A549 (cell line): ENCODE data around the gene ARHGEF10L. TPM values are rescaled to one million over a fixed set of nuclear protein-coding genes. Genes with fewer than 3 reads are reported as not detected.

Experiments used
- ATAC-seq, 2 experiments: fragments of 200-7000 bp in 1 of 2; fragments of >200 bp in 1 of 2; cut with Nextera tagmentation in 1 of 2; cut with Tn5 transposase in 1 of 2; 3 replicates each; pipeline versions ENCODE4 v1.8.0 to v1.9.1; 2018 to 2020; ENCODE audit warnings: mild to moderate bottlenecking in 1 of 2, moderate library complexity in 1 of 2
- CTCF ChIA-PET: fragments of 300-600 bp; sonication (Branson Sonifier 250); formaldehyde crosslinking; extraction: SDS; loops from one replicate; lab custom pipeline; 2021; ENCODE audit warnings: antibody characterized with exemption, inconsistent platforms; lab: Yijun Ruan, JAX
- POLR2A ChIA-PET: fragments of 350-600 bp; formaldehyde crosslinking; extraction: SDS; loops from one replicate; lab custom pipeline; 2021; ENCODE audit warnings: antibody characterized with exemption, inconsistent platforms; lab: Yijun Ruan, JAX
- DNase-seq, 2 experiments: peaks; one replicate each; pipeline versions ENCODE4 v3.0.0 to v3.0.0-alpha.2; 2011 to 2016; ENCODE audit warnings: low read depth in 1 of 2, low spot score in 1 of 2
- FAIRE-seq: peaks from 2 replicates; lab custom pipeline; 2011; peaks lifted over from hg19 to GRCh38; lab: Jason Lieb, UNC
- H3K27ac ChIP-seq, 2 experiments: fragments of >200 bp; sonication (Bioruptor Twin); formaldehyde crosslinking; 3 replicates each; pipeline ENCODE4 v1.5.1; 2016 to 2017
- H3K4me1 ChIP-seq: fragments of >200 bp; sonication (Bioruptor Twin); formaldehyde crosslinking; 3 replicates; pipeline ENCODE4 v1.6.1; 2016
- H3K4me2 ChIP-seq: fragments of >200 bp; sonication (Bioruptor Twin); formaldehyde crosslinking; 3 replicates; pipeline ENCODE4 v1.6.1; 2016
- H3K4me3 ChIP-seq: fragments of >200 bp; sonication (Bioruptor Twin); formaldehyde crosslinking; 3 replicates; pipeline ENCODE4 v1.5.1; 2016
- H3K9me3 ChIP-seq: fragments of >200 bp; sonication (Bioruptor Twin); formaldehyde crosslinking; 3 replicates; pipeline ENCODE4 v1.6.1; 2016
- BHLHE40 ChIP-seq: IDR thresholded peaks from 2 replicates; pipeline ENCODE4 v1.6.1; 2012; ENCODE audit warnings: low read depth, low read length, inconsistent platforms
- CBX2 ChIP-seq: fragments of 200-600 bp; sonication (generic); IDR thresholded peaks from 2 replicates; pipeline ENCODE4 v1.6.1; 2016; ENCODE audit warnings: low read depth, mild to moderate bottlenecking, borderline replicate concordance
- CBX8 ChIP-seq: fragments of 200-600 bp; sonication (generic); IDR thresholded peaks from 2 replicates; pipeline ENCODE4 v1.6.1; 2016
- CTCF ChIP-seq: fragments of >200 bp; sonication (Bioruptor Twin); formaldehyde crosslinking; IDR thresholded peaks from 3 replicates; pipeline ENCODE4 v1.5.1; 2016
- EHF ChIP-seq: fragments of 250-450 bp; sonication (Bioruptor Pico); IDR thresholded peaks from 2 replicates; pipeline ENCODE4 v1.5.0; 2020; ENCODE audit warnings: mild to moderate bottlenecking
- EHMT2 ChIP-seq: fragments of 200-600 bp; sonication (generic); IDR thresholded peaks from 2 replicates; pipeline ENCODE4 v1.6.1; 2016; ENCODE audit warnings: antibody characterized with exemption, low read depth, mild to moderate bottlenecking, moderate library complexity
- FOSB ChIP-seq: fragments of 250-450 bp; sonication (Bioruptor Pico); IDR thresholded peaks from 2 replicates; pipeline ENCODE4 v1.5.0; 2020; ENCODE audit warnings: mild to moderate bottlenecking, moderate library complexity
- HDAC2 ChIP-seq: fragments of 200-600 bp; sonication (generic); IDR thresholded peaks from 2 replicates; pipeline ENCODE4 v1.6.1; 2016
- HES2 ChIP-seq: fragments of >200 bp; sonication (Bioruptor Twin); formaldehyde crosslinking; IDR thresholded peaks from 2 replicates; pipeline ENCODE4 v1.6.1; 2016
- HEYL ChIP-seq: fragments of 250-450 bp; sonication (Bioruptor Pico); IDR thresholded peaks from 2 replicates; pipeline ENCODE4 v1.8.0; 2021; ENCODE audit warnings: mild to moderate bottlenecking, moderate library complexity
- HMGXB4 ChIP-seq: fragments of 250-450 bp; sonication (Bioruptor Pico); IDR thresholded peaks from 2 replicates; pipeline ENCODE4 v1.5.0; 2021; ENCODE audit warnings: mild to moderate bottlenecking, moderate library complexity, borderline replicate concordance
- HOXA7 ChIP-seq: fragments of 250-450 bp; sonication (Bioruptor Pico); IDR thresholded peaks from 2 replicates; pipeline ENCODE4 v1.5.0; 2020; ENCODE audit warnings: mild to moderate bottlenecking, moderate library complexity
- HOXB13 ChIP-seq: fragments of 250-450 bp; sonication (Bioruptor Pico); IDR thresholded peaks from 2 replicates; pipeline ENCODE4 v1.5.0; 2020; ENCODE audit warnings: low read depth, mild to moderate bottlenecking, moderate library complexity
- JUN ChIP-seq, 2 experiments: fragments of >200 bp; sonication (Bioruptor Twin); formaldehyde crosslinking; IDR thresholded peaks; 2 replicates in 1 of 2; 3 replicates in 1 of 2; pipeline ENCODE4 v1.6.1; 2016 to 2017
- MAX ChIP-seq: IDR thresholded peaks from 2 replicates; pipeline ENCODE4 v1.6.1; 2012
- NFE2L2 ChIP-seq: fragments of 150-350 bp; conservative IDR thresholded peaks from 2 replicates; pipeline ENCODE4 v1.6.1; 2014; ENCODE audit warnings: low read length
- PBX3 ChIP-seq: IDR thresholded peaks from 2 replicates; pipeline ENCODE4 v1.6.1; 2012
- RAD21 ChIP-seq, 2 experiments: fragments of >200 bp in 1 of 2; sonication (Bioruptor Twin) in 1 of 2; formaldehyde crosslinking in 1 of 2; IDR thresholded peaks in 1 of 2; conservative IDR thresholded peaks in 1 of 2; 2 replicates in 1 of 2; 3 replicates in 1 of 2; pipeline ENCODE4 v1.6.1; 2012 to 2018; ENCODE audit warnings: inconsistent platforms in 1 of 2
- RARB ChIP-seq: fragments of 250-450 bp; sonication (Bioruptor Pico); IDR thresholded peaks from 2 replicates; pipeline ENCODE4 v1.8.0; 2021; ENCODE audit warnings: mild to moderate bottlenecking, moderate library complexity
- SREBF2 ChIP-seq: fragments of 450-650 bp; IDR thresholded peaks from 2 replicates; pipeline ENCODE4 v1.6.1; 2014; ENCODE audit warnings: mild to moderate bottlenecking, moderate library complexity
- ZC3H11A ChIP-seq: fragments of 450-650 bp; IDR thresholded peaks from 2 replicates; pipeline ENCODE4 v1.6.1; 2014; ENCODE audit warnings: antibody characterized with exemption, mild to moderate bottlenecking
- ZFP36 ChIP-seq: fragments of 450-650 bp; IDR thresholded peaks from 2 replicates; pipeline ENCODE4 v1.6.1; 2014; ENCODE audit warnings: borderline replicate concordance; ENCODE audit not compliant: partially characterized antibody
- ZNF302 ChIP-seq: fragments of 250-450 bp; sonication (Bioruptor Pico); IDR thresholded peaks from 2 replicates; pipeline ENCODE4 v1.9.0; 2021; ENCODE audit warnings: inconsistent platforms, mild to moderate bottlenecking, moderate library complexity
- ZSCAN20 ChIP-seq: fragments of 250-450 bp; sonication (Bioruptor Pico); IDR thresholded peaks from 2 replicates; pipeline ENCODE4 v1.8.0; 2022; ENCODE audit warnings: mild to moderate bottlenecking, moderate library complexity
- WGBS: methylation state at CpG from one replicate; pipeline ENCODE4 v1.1.6; 2017; ENCODE audit errors: missing lambda C conversion rate; 5-methylcytosine and 5-hydroxymethylcytosine counted together
- polyA plus RNA-seq, 4 experiments: library from polyadenylated mRNA; depleted of rRNA in 3 of 4; stranded (reverse); fragments of >200 nt; fragmentation: RNase III in 1 of 4; extraction: RNeasy Plus Mini Kit Qiagen cat#74134 plus additional on column Dnase treatment in 1 of 4; gene quantifications; 2 replicates in 3 of 4; 3 replicates in 1 of 4; pipeline ENCODE4 v1.2.3, GENCODE V29; 2011 to 2017

ARHGEF10L gene
- polyA plus RNA-seq, 2 of the 4 experiments (the other 2 are of a cell fraction) = 3.5 to 5.2 TPM

- no peak for FAIRE-seq
Observed at GRCh38 chr1:17620448-17620847, 81.0 kb downstream of the ARHGEF10L start.

GRCh38 chr1:17621691-17622090, 82.2 kb downstream of the ARHGEF10L start:
- H3K4me3 ChIP-seq = no peak overlapping the region
- TF ChIP-seq CTCF (no peak), BHLHE40 (no peak), HOXB13 (no peak), ZFP36 (no peak), JUN (IDR thresholded peaks at IDR 0.05) (no peak), EHF (CRISPR knock-in tag) (no peak), HEYL (no peak), NFE2L2 (no peak), CBX2 (no peak), HES2 (no peak), RAD21 (conservative IDR thresholded peaks at IDR 0.05 in 1 of 2, IDR thresholded peaks at IDR 0.05 in 1 of 2) (no peak), MAX (no peak), CBX8 (no peak), EHMT2 (no peak), HDAC2 (no peak), ZSCAN20 (no peak), HMGXB4 (no peak)
- ATAC-seq (no peak), DNase-seq (no peak), FAIRE-seq (no peak)
- CTCF ChIA-PET = interaction anchor here (0.7 to 2.3 kb wide), 3 partner anchors 11 to 119 kb away, joined by 3 to 5 read pairs (median 3); no protein-coding TSS in a partner anchor
- H3K9me3 ChIP-seq = no peaks in the 10 kb centered on the region
- POLR2A ChIA-PET = no interaction called here
- 93% methylated on average over 10 of the region's 10 CpGs for WGBS
- H3K4me2 ChIP-seq = no peak overlapping the region
- H3K27ac ChIP-seq = no peak overlapping the region
- H3K4me1 ChIP-seq = peaks cover 17% of the 10 kb centered on the region

More at GRCh38 chr1:17620448-17620847, 81.0 kb downstream of the ARHGEF10L start:
- Histone ChIP-seq H3K4me2 (no peak overlapping the region), H3K9me3 (no peaks in the 10 kb centered on the region), H3K4me1 (peaks cover 16% of the 10 kb centered on the region), H3K4me3 (no peak overlapping the region), H3K27ac (no peak overlapping the region)
- WGBS = 90% methylated on average over 2 of the region's 5 CpGs
- POLR2A ChIA-PET = no interaction called here
- CTCF ChIA-PET = interaction anchor here (0.6 to 1.4 kb wide), 5 partner anchors 9 to 197 kb away, joined by 3 to 4 read pairs (median 3); no protein-coding TSS in a partner anchor
- ATAC-seq = no peak
- no peak for TF ChIP-seq SREBF2
- no peak for TF ChIP-seq ZNF302 (CRISPR knock-in tag)
- TF ChIP-seq ZC3H11A = no peak
- no peak for DNase-seq

GRCh38 chr1:17622823-17623222, 83.3 kb downstream of the ARHGEF10L start:
- Histone ChIP-seq H3K9me3 (no peaks in the 10 kb centered on the region), H3K4me2 (no peak overlapping the region), H3K27ac (no peak overlapping the region), H3K4me3 (no peak overlapping the region), H3K4me1 (peaks cover 17% of the 10 kb centered on the region)
- ATAC-seq (no peak), DNase-seq (no peak), FAIRE-seq (no peak)
- TF ChIP-seq HOXA7 (CRISPR knock-in tag) (no peak), FOSB (CRISPR knock-in tag) (no peak), CBX2 (no peak), ZNF302 (CRISPR knock-in tag) (no peak), PBX3 (no peak), RARB (CRISPR knock-in tag) (no peak)
- ChIA-PET POLR2A (no interaction called here), CTCF (interaction anchor here (2.0 to 2.3 kb wide), 2 partner anchors 12 to 16 kb away, joined by 5 to 8 read pairs; no protein-coding TSS in a partner anchor)
- 96% methylated on average over 13 of the region's 22 CpGs for WGBS
